GM18505 (cell line): ENCODE measurements around the gene RNF152.

Source experiments
- ATAC-seq: cut with Tn5 transposase; IDR thresholded peaks from one replicate; pipeline ENCODE4 v1.9.1; 2021; ENCODE audit not compliant: unreplicated experiment
- POLR2A ChIP-seq: IDR thresholded peaks from 4 replicates; pipeline ENCODE4 v1.6.1; 2011; ENCODE audit warnings: borderline replicate concordance; ENCODE audit not compliant: insufficient read depth, insufficient read length; ENCODE audit errors: extremely low read depth

RNF152 gene

GRCh38 chr18:61892683-61893308 lies at the start of gene RNF152:
TSS of gene RNF152 (minus strand) at chr18:61893007. CDS start at chr18:61816463, 76,544 bp downstream.
- no peak for ATAC-seq
- no peak for TF ChIP-seq POLR2A

GRCh38 chr18:61941948-61942471 lies 49.2 kb upstream of the RNF152 start:
- no peak for ATAC-seq
- TF ChIP-seq POLR2A = no peak

- TF ChIP-seq POLR2A = no peak
- ATAC-seq = no peak
Measured at GRCh38 chr18:61939046-61939674, 46.4 kb upstream of the RNF152 start.

- no peak for ATAC-seq
- no peak for TF ChIP-seq POLR2A
Measured at GRCh38 chr18:61935362-61935761, 42.6 kb upstream of the RNF152 start.

GRCh38 chr18:61931654-61932379 lies 39.0 kb upstream of the RNF152 start:
- TF ChIP-seq POLR2A = no peak
- ATAC-seq = no peak

- ATAC-seq = no peak
- no peak for TF ChIP-seq POLR2A
Measured at GRCh38 chr18:61929881-61930640, 37.3 kb upstream of the RNF152 start.

GRCh38 chr18:61926532-61926931 lies 33.7 kb upstream of the RNF152 start:
- TF ChIP-seq POLR2A = no peak
- no peak for ATAC-seq

- no peak for ATAC-seq
Measured at GRCh38 chr18:61924550-61924949, 31.7 kb upstream of the RNF152 start.

GRCh38 chr18:61922435-61922834 lies 29.6 kb upstream of the RNF152 start:
- TF ChIP-seq POLR2A = no peak
- no peak for ATAC-seq

More at GRCh38 chr18:61924550-61924949, 31.7 kb upstream of the RNF152 start:
- TF ChIP-seq POLR2A = no peak

- no peak for ATAC-seq
- TF ChIP-seq POLR2A = no peak
Measured at GRCh38 chr18:61921621-61922235, 28.9 kb upstream of the RNF152 start.

- no peak for TF ChIP-seq POLR2A
Measured at GRCh38 chr18:61917818-61918217, 25.0 kb upstream of the RNF152 start.

GRCh38 chr18:61912476-61912875 lies 19.7 kb upstream of the RNF152 start:
- no peak for ATAC-seq
- no peak for TF ChIP-seq POLR2A

More at GRCh38 chr18:61917818-61918217, 25.0 kb upstream of the RNF152 start:
- no peak for ATAC-seq
